ENCODE results near the gene BRME1. TPM values are rescaled to one million over a fixed set of nuclear protein-coding genes. Genes with fewer than 3 reads are reported as not detected.

The BRME1 gene
- total RNA-seq, 2 donors from 2014 or later: 3.7 TPM; not detected in 1

GRCh38 chr19:13918726-13919411, 13.0 kb upstream of the BRME1 start:
- DNase-seq (ENCODE audit: low spot score) (no peak), ATAC-seq (ENCODE audit: insufficient number of reproducible peaks, low FRiP score, low read depth) (no peak)
- peaks cover 54% of the 10 kb centered on the region for H3K36me3 ChIP-seq
- no peaks in the 10 kb centered on the region for H3K9me3 ChIP-seq
- no peaks in the 10 kb centered on the region for H3K4me1 ChIP-seq (ENCODE audit: control insufficient read depth in 1 of 2, low read depth in 2 of 2)
- H3K27me3 ChIP-seq (replicated peaks; ENCODE audit: insufficient read depth): no peaks in the 10 kb centered on the region
- no peak for TF ChIP-seq CTCF (IDR thresholded peaks at IDR 0.05)
- no peak overlapping the region for H3K4me3 ChIP-seq
- H3K27ac ChIP-seq: no peak overlapping the region

GRCh38 chr19:13917888-13918406, 12.0 kb upstream of the BRME1 start:
- Histone ChIP-seq H3K4me3 (no peak overlapping the region), H3K36me3 (peaks cover 55% of the 10 kb centered on the region), H3K27me3 (replicated peaks; ENCODE audit: insufficient read depth) (no peaks in the 10 kb centered on the region), H3K27ac (no peak overlapping the region), H3K9me3 (no peaks in the 10 kb centered on the region), H3K4me1 (ENCODE audit: control insufficient read depth in 1 of 2, low read depth in 2 of 2) (no peaks in the 10 kb centered on the region)
- TF ChIP-seq CTCF (IDR thresholded peaks at IDR 0.05): no peak
- DNase-seq (ENCODE audit: low spot score) (no peak), ATAC-seq (ENCODE audit: insufficient number of reproducible peaks, low FRiP score, low read depth) (no peak)

GRCh38 chr19:13914777-13915176, 8.9 kb upstream of the BRME1 start:
- ATAC-seq (ENCODE audit: insufficient number of reproducible peaks, low FRiP score, low read depth) (no peak), DNase-seq (ENCODE audit: low spot score) (no peak)
- Histone ChIP-seq H3K9me3 (no peaks in the 10 kb centered on the region), H3K27me3 (replicated peaks; ENCODE audit: insufficient read depth) (no peaks in the 10 kb centered on the region), H3K4me1 (ENCODE audit: control insufficient read depth in 1 of 2, low read depth in 2 of 2) (no peaks in the 10 kb centered on the region), H3K36me3 (peaks cover 54% of the 10 kb centered on the region), H3K27ac (no peak overlapping the region), H3K4me3 (no peak overlapping the region)
- no peak for TF ChIP-seq CTCF (IDR thresholded peaks at IDR 0.05)

- Histone ChIP-seq H3K9me3 (no peaks in the 10 kb centered on the region), H3K36me3 (peaks cover 49% of the 10 kb centered on the region), H3K27ac (no peak overlapping the region), H3K4me3 (no peak overlapping the region), H3K4me1 (ENCODE audit: control insufficient read depth in 1 of 2, low read depth in 2 of 2) (no peaks in the 10 kb centered on the region), H3K27me3 (replicated peaks; ENCODE audit: insufficient read depth) (no peaks in the 10 kb centered on the region)
- ATAC-seq (ENCODE audit: insufficient number of reproducible peaks, low FRiP score, low read depth): no peak
- DNase-seq (ENCODE audit: low spot score): no peak
- TF ChIP-seq CTCF (IDR thresholded peaks at IDR 0.05): no peak
These were observed 7.4 kb upstream of the BRME1 start for GRCh38 chr19:13913352-13913751.

- TF ChIP-seq CTCF (IDR thresholded peaks at IDR 0.05): no peak
- Histone ChIP-seq H3K27ac (no peak overlapping the region), H3K27me3 (replicated peaks; ENCODE audit: insufficient read depth) (no peaks in the 10 kb centered on the region), H3K4me3 (no peak overlapping the region), H3K9me3 (no peaks in the 10 kb centered on the region), H3K4me1 (ENCODE audit: control insufficient read depth in 1 of 2, low read depth in 2 of 2) (peaks cover 7 to 16% of the 10 kb centered on the region in 2 donors), H3K36me3 (peaks cover 30% of the 10 kb centered on the region)
- no peak for ATAC-seq (ENCODE audit: insufficient number of reproducible peaks, low FRiP score, low read depth)
- DNase-seq (ENCODE audit: low spot score): no peak
These were observed 3.5 kb upstream of the BRME1 start for GRCh38 chr19:13909430-13909829.
